Stimulated activated CD8-positive, alpha-beta memory T cell treated with anti-CD3 and anti-CD28 coated beads, Interleukin-2, amount 100 ng/mL, for 48 hours (primary cell): Measurements from ENCODE around the gene FGD5.
"Not testable (repeated sequence)": the region's sequence is repeated elsewhere in the genome, so short reads cannot be mapped to it uniquely, and the experiment has no call there.

ENCODE experiments used
- DNase-seq, 2 donors: peaks; one replicate each; pipeline ENCODE4 v3.0.0-alpha.2; 2020; ENCODE audit warnings: low read depth in 2 of 2

FGD5 gene

GRCh38 chr3:14804835-14805780 lies 13.7 kb upstream of the FGD5 start:
- DNase-seq: no peak

- no peak for DNase-seq
Measured at GRCh38 chr3:14805961-14806537, 12.7 kb upstream of the FGD5 start.

GRCh38 chr3:14806641-14807263 lies 12.0 kb upstream of the FGD5 start:
- DNase-seq: peak; percentile 5 to 10

- no peak for DNase-seq
Measured at GRCh38 chr3:14808025-14808424, 10.7 kb upstream of the FGD5 start.

GRCh38 chr3:14808502-14809266 lies 10.1 kb upstream of the FGD5 start:
- no peak for DNase-seq

- not testable (repeated sequence) for DNase-seq
Measured at GRCh38 chr3:14809611-14810010, 9.2 kb upstream of the FGD5 start.

GRCh38 chr3:14810070-14810791 lies 8.5 kb upstream of the FGD5 start:
- no peak for DNase-seq

- no peak for DNase-seq
Measured at GRCh38 chr3:14810801-14811661, 7.7 kb upstream of the FGD5 start.

- no peak for DNase-seq
Measured at GRCh38 chr3:14811684-14812083, 7.1 kb upstream of the FGD5 start.

GRCh38 chr3:14812196-14812790 lies 6.5 kb upstream of the FGD5 start:
- no peak for DNase-seq

GRCh38 chr3:14814411-14814871 lies 4.3 kb upstream of the FGD5 start:
- no peak for DNase-seq

GRCh38 chr3:14816359-14816758 lies 2.4 kb upstream of the FGD5 start:
- no peak for DNase-seq

- no peak for DNase-seq
Measured at GRCh38 chr3:14819671-14820070, 909 bp downstream of the FGD5 start.

GRCh38 chr3:14820156-14820555 lies 1.4 kb downstream of the FGD5 start:
- DNase-seq: no peak

GRCh38 chr3:14821151-14821550 lies 2.4 kb downstream of the FGD5 start:
- DNase-seq: no peak

- no peak for DNase-seq
Measured at GRCh38 chr3:14822134-14822533, 3.4 kb downstream of the FGD5 start.

- no peak for DNase-seq
Measured at GRCh38 chr3:14822670-14823390, 4.1 kb downstream of the FGD5 start.

GRCh38 chr3:14823393-14823792 lies 4.6 kb downstream of the FGD5 start:
- DNase-seq: no peak
